Measurements from ENCODE around the gene PARP2.
A peak's percentile ranks its signal among the peaks of the same experiment; 100 is the strongest.

Gene PARP2

DNA sequence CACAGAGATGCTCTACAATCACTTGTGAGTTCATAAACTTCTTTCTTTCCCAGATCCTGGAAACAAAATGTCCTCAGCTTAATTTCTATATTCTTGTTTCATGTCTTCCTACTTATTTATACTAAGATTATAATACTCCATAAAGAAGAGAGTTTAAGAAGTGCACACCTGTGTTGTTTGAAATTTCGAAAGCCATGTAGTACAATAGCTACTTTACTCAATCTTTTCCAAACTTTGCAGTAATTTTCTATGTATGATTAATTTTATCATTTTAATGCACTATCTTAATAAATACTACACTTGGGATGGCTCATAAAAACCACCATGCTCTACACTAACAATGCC, 37.4 kb upstream of the PARP2 start:
- in situ Hi-C loops (cut with MboI; ENCODE audit: low sequenced_read_pairs, unreplicated experiment), result no loop called here
- DNase-seq (ENCODE audit: low spot score), result no peak
- TF ChIP-seq, protein P1, sequence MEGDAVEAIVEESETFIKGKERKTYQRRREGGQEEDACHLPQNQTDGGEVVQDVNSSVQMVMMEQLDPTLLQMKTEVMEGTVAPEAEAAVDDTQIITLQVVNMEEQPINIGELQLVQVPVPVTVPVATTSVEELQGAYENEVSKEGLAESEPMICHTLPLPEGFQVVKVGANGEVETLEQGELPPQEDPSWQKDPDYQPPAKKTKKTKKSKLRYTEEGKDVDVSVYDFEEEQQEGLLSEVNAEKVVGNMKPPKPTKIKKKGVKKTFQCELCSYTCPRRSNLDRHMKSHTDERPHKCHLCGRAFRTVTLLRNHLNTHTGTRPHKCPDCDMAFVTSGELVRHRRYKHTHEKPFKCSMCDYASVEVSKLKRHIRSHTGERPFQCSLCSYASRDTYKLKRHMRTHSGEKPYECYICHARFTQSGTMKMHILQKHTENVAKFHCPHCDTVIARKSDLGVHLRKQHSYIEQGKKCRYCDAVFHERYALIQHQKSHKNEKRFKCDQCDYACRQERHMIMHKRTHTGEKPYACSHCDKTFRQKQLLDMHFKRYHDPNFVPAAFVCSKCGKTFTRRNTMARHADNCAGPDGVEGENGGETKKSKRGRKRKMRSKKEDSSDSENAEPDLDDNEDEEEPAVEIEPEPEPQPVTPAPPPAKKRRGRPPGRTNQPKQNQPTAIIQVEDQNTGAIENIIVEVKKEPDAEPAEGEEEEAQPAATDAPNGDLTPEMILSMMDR (IDR thresholded peaks at IDR 0.05; ENCODE audit: borderline replicate concordance, control extremely low read depth, extremely low read depth, insufficient read depth, missing control alignments), result no peak

DNA sequence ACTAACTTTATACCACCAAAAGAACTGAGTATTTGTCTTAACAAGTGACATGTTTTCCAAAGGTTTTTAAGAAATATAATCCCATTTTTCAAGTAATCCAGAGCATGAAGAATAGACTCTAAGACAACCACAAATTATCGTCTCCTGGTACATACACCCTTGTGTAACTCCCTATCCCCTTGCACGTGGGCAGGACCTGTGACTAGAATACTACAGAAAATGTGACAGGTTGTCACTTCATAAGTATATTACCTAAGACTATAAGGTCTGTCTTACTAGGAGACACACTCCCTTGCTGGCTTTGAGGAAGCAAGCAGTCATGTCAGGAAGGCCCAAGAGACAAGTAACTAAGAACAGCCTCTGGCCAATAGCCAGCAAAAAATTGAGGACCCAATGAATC, 29.4 kb upstream of the PARP2 start:
- in situ Hi-C loops (cut with MboI; ENCODE audit: low sequenced_read_pairs, unreplicated experiment), result no loop called here
- DNase-seq (ENCODE audit: low spot score), result no peak
- TF ChIP-seq, protein P1 (IDR thresholded peaks at IDR 0.05; ENCODE audit: borderline replicate concordance, control extremely low read depth, extremely low read depth, insufficient read depth, missing control alignments), result no peak

DNA sequence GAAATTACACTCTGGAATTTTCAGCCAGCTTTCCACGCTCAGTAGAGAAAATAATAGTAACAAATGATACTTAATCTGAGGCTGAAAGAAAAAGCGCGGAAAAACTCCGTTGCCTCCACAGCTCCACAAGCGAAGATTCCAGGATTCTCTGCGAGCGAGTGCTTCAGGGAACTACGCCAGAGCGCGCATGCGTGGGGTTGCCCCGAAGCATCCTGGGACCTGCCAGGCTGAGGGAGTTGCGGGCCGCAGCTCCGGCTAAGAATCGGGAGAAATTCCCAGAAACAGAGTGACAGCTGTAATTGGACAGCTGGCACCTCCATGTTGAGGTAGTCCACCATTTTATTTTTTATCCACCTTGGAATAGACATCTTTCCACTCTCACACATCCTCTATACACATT, 25.7 kb upstream of the PARP2 start:
- no peak for DNase-seq (ENCODE audit: low spot score)
- in situ Hi-C loops (cut with MboI; ENCODE audit: low sequenced_read_pairs, unreplicated experiment), result no loop called here

DNA sequence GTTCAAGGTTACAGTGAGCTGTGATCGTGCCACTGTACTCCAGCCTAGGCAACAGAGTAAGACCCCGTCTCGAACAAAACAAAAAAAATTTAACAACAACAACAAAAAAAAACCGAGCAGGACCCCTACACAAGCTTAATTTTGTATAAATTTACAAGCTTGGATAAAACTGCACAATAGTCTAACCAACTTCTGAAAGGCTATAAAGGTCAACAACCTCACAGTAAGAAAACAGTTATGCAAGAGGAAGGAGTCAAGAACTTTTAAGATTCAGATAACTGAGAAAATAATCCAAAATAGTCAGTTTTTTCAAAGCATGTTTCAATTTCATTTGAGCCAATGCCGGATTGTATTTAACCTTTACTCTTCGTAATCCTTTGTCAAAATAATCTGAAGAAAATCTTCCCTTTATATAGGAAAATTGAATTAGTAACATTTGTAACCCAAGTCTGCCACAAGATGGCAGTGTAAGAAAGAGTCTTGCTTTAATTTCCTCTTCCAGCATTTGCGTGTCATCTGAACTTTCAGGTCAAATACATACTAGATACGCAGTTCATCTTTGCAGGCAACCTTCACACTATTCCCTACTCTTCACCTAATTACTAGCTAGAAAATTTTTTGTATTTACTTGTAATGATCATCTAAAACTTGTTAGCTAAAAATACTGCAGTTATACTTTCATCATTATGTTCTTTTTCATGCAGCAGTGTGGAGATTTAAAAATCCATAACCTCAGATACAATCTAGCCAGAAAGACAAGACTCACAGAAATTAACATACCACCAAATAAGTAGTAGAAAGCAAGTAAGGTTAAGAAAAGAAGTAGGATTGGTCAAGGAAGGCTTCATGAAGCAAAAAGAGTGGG, 16.2 kb upstream of the PARP2 start:
- TF ChIP-seq, protein P1 (IDR thresholded peaks at IDR 0.05; ENCODE audit: borderline replicate concordance, control extremely low read depth, extremely low read depth, insufficient read depth, missing control alignments), result peak; percentile 60
- in situ Hi-C loops (cut with MboI; ENCODE audit: low sequenced_read_pairs, unreplicated experiment), result loop anchor here (10.0 to 25.0 kb wide), 3 partner anchors 278 to 535 kb away; partner anchors contain the start of genes ANG and RNASE4
- peak; percentile 62 for DNase-seq (ENCODE audit: low spot score)

More for the DNA sequence above, 25.7 kb upstream of the PARP2 start:
- TF ChIP-seq, protein P1 (IDR thresholded peaks at IDR 0.05; ENCODE audit: borderline replicate concordance, control extremely low read depth, extremely low read depth, insufficient read depth, missing control alignments), result no peak

DNA sequence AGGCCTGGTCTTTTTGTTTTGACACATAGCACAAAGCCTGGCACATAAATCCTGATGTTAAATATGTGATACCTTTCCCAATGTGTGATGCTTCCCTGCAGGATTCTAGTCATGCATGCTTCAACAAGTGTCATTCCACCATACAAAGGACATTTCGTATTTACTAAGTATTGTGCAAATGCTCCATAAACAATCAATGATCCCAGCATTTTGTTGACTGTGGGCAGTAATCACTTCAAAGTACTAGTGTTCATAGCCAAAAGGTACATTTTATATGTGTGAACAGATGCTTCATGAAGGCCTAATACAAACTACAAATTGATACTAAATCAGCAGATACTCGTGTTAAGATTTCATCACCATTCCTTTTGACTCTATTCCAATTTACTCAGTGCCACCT, 14.7 kb upstream of the PARP2 start:
- DNase-seq (ENCODE audit: low spot score), result no peak
- TF ChIP-seq, protein P1 (IDR thresholded peaks at IDR 0.05; ENCODE audit: borderline replicate concordance, control extremely low read depth, extremely low read depth, insufficient read depth, missing control alignments), result no peak
- in situ Hi-C loops (cut with MboI; ENCODE audit: low sequenced_read_pairs, unreplicated experiment), result loop anchor here (10.0 to 25.0 kb wide), 3 partner anchors 276 to 534 kb away; partner anchors contain the start of genes ANG and RNASE4

DNA sequence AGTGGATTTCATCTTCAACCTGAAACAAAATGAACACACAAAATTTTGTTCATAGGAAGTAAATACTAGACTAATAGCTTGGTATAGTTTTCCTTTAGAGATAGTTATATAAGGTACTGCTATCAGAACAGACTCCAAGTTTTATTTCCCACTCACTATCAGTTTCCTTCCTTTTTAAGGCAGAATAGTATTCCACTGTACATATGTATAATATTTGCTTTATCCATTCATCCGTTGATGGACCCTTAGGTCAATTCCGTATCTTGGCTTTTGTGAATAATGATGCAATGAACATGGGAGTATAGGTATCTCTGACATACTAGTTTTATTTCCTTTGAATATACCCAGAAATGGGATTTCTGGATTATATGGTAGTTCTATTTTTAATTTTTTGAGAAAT, 14.1 kb upstream of the PARP2 start:
- no peak for DNase-seq (ENCODE audit: low spot score)

More for the DNA sequence above, 14.1 kb upstream of the PARP2 start:
- in situ Hi-C loops (cut with MboI; ENCODE audit: low sequenced_read_pairs, unreplicated experiment), result loop anchor here (10.0 to 25.0 kb wide), 3 partner anchors 275 to 533 kb away; partner anchors contain the start of genes ANG and RNASE4
- TF ChIP-seq, protein P1 (IDR thresholded peaks at IDR 0.05; ENCODE audit: borderline replicate concordance, control extremely low read depth, extremely low read depth, insufficient read depth, missing control alignments), result no peak
